ENCODE measurements around the gene GCC2.
"Not testable (repeated sequence)": the region's sequence is repeated elsewhere in the genome, so short reads cannot be mapped to it uniquely, and the experiment has no call there.

The GCC2 gene

GRCh38 chr2:108448678-108449409 is at the start of gene GCC2:
GCC2 (plus strand) TSS chr2:108449206; CDS start chr2:108449275, 69 bp downstream.
- in situ Hi-C loops (cut with MboI; ENCODE audit: low pct_unique_long_range_greater_than_20kb, low sequenced_read_pairs), result no loop called here
- peak; percentile 96 for DNase-seq

GRCh38 chr2:108399479-108399878 is 49.5 kb upstream of the GCC2 start:
- in situ Hi-C loops (cut with MboI; ENCODE audit: low pct_unique_long_range_greater_than_20kb, low sequenced_read_pairs), result no loop called here
- no peak for DNase-seq

GRCh38 chr2:108401800-108402199 is 47.2 kb upstream of the GCC2 start:
- in situ Hi-C loops (cut with MboI; ENCODE audit: low pct_unique_long_range_greater_than_20kb, low sequenced_read_pairs), result no loop called here
- DNase-seq, result no peak

GRCh38 chr2:108403494-108403893 is 45.5 kb upstream of the GCC2 start:
- DNase-seq, result no peak
- in situ Hi-C loops (cut with MboI; ENCODE audit: low pct_unique_long_range_greater_than_20kb, low sequenced_read_pairs), result no loop called here

- no peak for DNase-seq
- in situ Hi-C loops (cut with MboI; ENCODE audit: low pct_unique_long_range_greater_than_20kb, low sequenced_read_pairs), result no loop called here
Observed at GRCh38 chr2:108404784-108405397, 44.1 kb upstream of the GCC2 start.

GRCh38 chr2:108407864-108408729 is 40.9 kb upstream of the GCC2 start:
- no peak for DNase-seq
- in situ Hi-C loops (cut with MboI; ENCODE audit: low pct_unique_long_range_greater_than_20kb, low sequenced_read_pairs), result no loop called here

GRCh38 chr2:108409768-108410167 is 39.2 kb upstream of the GCC2 start:
- no peak for DNase-seq

GRCh38 chr2:108412995-108413710 is 35.9 kb upstream of the GCC2 start:
- no peak for DNase-seq
- in situ Hi-C loops (cut with MboI; ENCODE audit: low pct_unique_long_range_greater_than_20kb, low sequenced_read_pairs), result no loop called here

More at GRCh38 chr2:108409768-108410167, 39.2 kb upstream of the GCC2 start:
- in situ Hi-C loops (cut with MboI; ENCODE audit: low pct_unique_long_range_greater_than_20kb, low sequenced_read_pairs), result no loop called here

- in situ Hi-C loops (cut with MboI; ENCODE audit: low pct_unique_long_range_greater_than_20kb, low sequenced_read_pairs), result no loop called here
- no peak for DNase-seq
Observed at GRCh38 chr2:108413711-108414095, 35.3 kb upstream of the GCC2 start.

GRCh38 chr2:108414256-108414876 is 34.6 kb upstream of the GCC2 start:
- in situ Hi-C loops (cut with MboI; ENCODE audit: low pct_unique_long_range_greater_than_20kb, low sequenced_read_pairs), result no loop called here

GRCh38 chr2:108414945-108415344 is 34.1 kb upstream of the GCC2 start:
- no peak for DNase-seq
- in situ Hi-C loops (cut with MboI; ENCODE audit: low pct_unique_long_range_greater_than_20kb, low sequenced_read_pairs), result no loop called here

More at GRCh38 chr2:108414256-108414876, 34.6 kb upstream of the GCC2 start:
- DNase-seq, result no peak

GRCh38 chr2:108417254-108417653 is 31.8 kb upstream of the GCC2 start:
- no peak for DNase-seq
- in situ Hi-C loops (cut with MboI; ENCODE audit: low pct_unique_long_range_greater_than_20kb, low sequenced_read_pairs), result no loop called here

- no peak for DNase-seq
- in situ Hi-C loops (cut with MboI; ENCODE audit: low pct_unique_long_range_greater_than_20kb, low sequenced_read_pairs), result no loop called here
Observed at GRCh38 chr2:108418416-108418815, 30.6 kb upstream of the GCC2 start.

GRCh38 chr2:108423067-108423466 is 25.9 kb upstream of the GCC2 start:
- in situ Hi-C loops (cut with MboI; ENCODE audit: low pct_unique_long_range_greater_than_20kb, low sequenced_read_pairs), result no loop called here
- no peak for DNase-seq

- DNase-seq, result no peak
- in situ Hi-C loops (cut with MboI; ENCODE audit: low pct_unique_long_range_greater_than_20kb, low sequenced_read_pairs), result no loop called here
Observed at GRCh38 chr2:108423502-108424251, 25.3 kb upstream of the GCC2 start.

- DNase-seq, result no peak
- in situ Hi-C loops (cut with MboI; ENCODE audit: low pct_unique_long_range_greater_than_20kb, low sequenced_read_pairs), result no loop called here
Observed at GRCh38 chr2:108428286-108429009, 20.6 kb upstream of the GCC2 start.

GRCh38 chr2:108435578-108435977 is 13.4 kb upstream of the GCC2 start:
- in situ Hi-C loops (cut with MboI; ENCODE audit: low pct_unique_long_range_greater_than_20kb, low sequenced_read_pairs); DNase-seq: not testable (repeated sequence)

GRCh38 chr2:108436976-108437375 is 12.0 kb upstream of the GCC2 start:
- peak; percentile 54 for DNase-seq
- in situ Hi-C loops (cut with MboI; ENCODE audit: low pct_unique_long_range_greater_than_20kb, low sequenced_read_pairs), result no loop called here
